HepG2 (cell line): ENCODE measurements around the gene ZNF213. TPM values are rescaled to one million over a fixed set of nuclear protein-coding genes. Genes with fewer than 3 reads are reported as not detected.

Experiments used
- ATM ChIP-seq: fragments of 450-650 bp; IDR thresholded peaks from 2 replicates; pipeline ENCODE4 v1.7.1; 2017; ENCODE audit warnings: mild to moderate bottlenecking, borderline replicate concordance
- E2F5 ChIP-seq: sonication (generic); formaldehyde crosslinking; conservative IDR thresholded peaks from 2 replicates; pipeline ENCODE4 v1.4.0; 2020; ENCODE audit warnings: missing genetic modification reagents
- ELF1 ChIP-seq: sonication (generic); formaldehyde crosslinking; IDR thresholded peaks from 2 replicates; pipeline ENCODE4 v1.4.0; 2020; ENCODE audit warnings: missing genetic modification reagents
- FOXO4 ChIP-seq: sonication (generic); formaldehyde crosslinking; conservative IDR thresholded peaks from 2 replicates; pipeline ENCODE4 v1.8.1; 2023; ENCODE audit warnings: missing genetic modification reagents
- HNF1A ChIP-seq, 2 experiments: sonication (generic) in 1 of 2; formaldehyde crosslinking in 1 of 2; IDR thresholded peaks; 2 replicates each; pipeline versions ENCODE4 v1.4.0 to v1.6.1; 2016 to 2020; ENCODE audit warnings: borderline replicate concordance in 1 of 2, low read depth in 1 of 2, mild to moderate bottlenecking in 1 of 2, missing genetic modification reagents in 1 of 2
- HOXA9 ChIP-seq: sonication (generic); formaldehyde crosslinking; IDR thresholded peaks from 2 replicates; pipeline ENCODE4 v1.8.1; 2022; ENCODE audit warnings: missing genetic modification reagents, mild to moderate bottlenecking, moderate library complexity, borderline replicate concordance
- NCOA2 ChIP-seq: sonication (generic); formaldehyde crosslinking; IDR thresholded peaks from 2 replicates; pipeline ENCODE4 v1.8.0; 2022; ENCODE audit warnings: inconsistent platforms
- NFYC ChIP-seq: IDR thresholded peaks from 2 replicates; pipeline ENCODE4 v1.6.1; 2016; ENCODE audit warnings: missing genetic modification reagents, missing compliant biosample characterization
- PHF20 ChIP-seq: sonication (generic); formaldehyde crosslinking; IDR thresholded peaks from 2 replicates; pipeline ENCODE4 v1.5.0; 2020; ENCODE audit warnings: mild to moderate bottlenecking, missing genetic modification reagents
- TBL1XR1 ChIP-seq: fragments of 150-350 bp; IDR thresholded peaks from 2 replicates; pipeline ENCODE4 v1.6.1; 2014; ENCODE audit warnings: borderline replicate concordance, low read length; ENCODE audit not compliant: partially characterized antibody
- TERF1 ChIP-seq: sonication (generic); formaldehyde crosslinking; IDR thresholded peaks from 2 replicates; pipeline ENCODE4 v1.8.0; 2022; ENCODE audit warnings: mild to moderate bottlenecking, missing genetic modification reagents, moderate library complexity
- UBTF ChIP-seq: sonication (generic); formaldehyde crosslinking; IDR thresholded peaks from 2 replicates; pipeline ENCODE4 v1.4.0; 2020; ENCODE audit warnings: mild to moderate bottlenecking, missing genetic modification reagents
- ZFP37 ChIP-seq: sonication (generic); formaldehyde crosslinking; IDR thresholded peaks from 2 replicates; pipeline ENCODE4 v1.4.0; 2020; ENCODE audit warnings: missing genetic modification reagents, borderline replicate concordance
- ZNF224 ChIP-seq: sonication (generic); formaldehyde crosslinking; IDR thresholded peaks from 2 replicates; pipeline ENCODE4 v1.5.0; 2020; ENCODE audit warnings: mild to moderate bottlenecking, missing genetic modification reagents
- ZNF253 ChIP-seq: sonication (generic); formaldehyde crosslinking; IDR thresholded peaks from 2 replicates; pipeline ENCODE4 v1.8.0; 2022; ENCODE audit warnings: mild to moderate bottlenecking, missing genetic modification reagents, borderline replicate concordance
- ZNF33A ChIP-seq: sonication (generic); formaldehyde crosslinking; IDR thresholded peaks from 2 replicates; pipeline ENCODE4 v1.5.1; 2020; ENCODE audit warnings: missing genetic modification reagents, mild to moderate bottlenecking, moderate library complexity, borderline replicate concordance
- ZNF451 ChIP-seq: sonication (generic); formaldehyde crosslinking; IDR thresholded peaks from 2 replicates; pipeline ENCODE4 v1.5.0; 2020; ENCODE audit warnings: mild to moderate bottlenecking, missing genetic modification reagents
- ZNF562 ChIP-seq: sonication (generic); formaldehyde crosslinking; IDR thresholded peaks from 2 replicates; pipeline ENCODE4 v1.8.0; 2022; ENCODE audit warnings: missing genetic modification reagents, borderline replicate concordance
- polyA plus RNA-seq, 8 experiments: library from polyadenylated mRNA; depleted of rRNA in 3 of 8; stranded (reverse) in 7 of 8; unstranded in 1 of 8; fragments of >200 nt; fragmentation: Illumina TruSeq in 4 of 8; extraction: Trizol in 4 of 8; gene quantifications; 2 replicates each; pipeline versions ENCODE4 v1.2.1 to v1.2.3, GENCODE V29; 2011 to 2016; ENCODE audit warnings: low read depth in 4 of 8, missing spikeins in 1 of 8, mixed read lengths in 1 of 8; ENCODE audit not compliant: insufficient read depth in 1 of 8
- total RNA-seq, 5 experiments: library from RNA; depleted of rRNA; stranded (reverse); fragments of >200 nt; fragmentation: Illumina TruSeq; extraction: Trizol; gene quantifications; 2 replicates each; pipeline ENCODE4 v1.2.3, GENCODE V29; 2016; ENCODE audit warnings: low read depth in 1 of 5

ZNF213 gene
- total and polyA plus RNA-seq, 2 of the 13 experiments (the other 11 are each of a cell fraction or from before 2014, with no cell fraction given), result 0.59 to 0.97 TPM

DNA sequence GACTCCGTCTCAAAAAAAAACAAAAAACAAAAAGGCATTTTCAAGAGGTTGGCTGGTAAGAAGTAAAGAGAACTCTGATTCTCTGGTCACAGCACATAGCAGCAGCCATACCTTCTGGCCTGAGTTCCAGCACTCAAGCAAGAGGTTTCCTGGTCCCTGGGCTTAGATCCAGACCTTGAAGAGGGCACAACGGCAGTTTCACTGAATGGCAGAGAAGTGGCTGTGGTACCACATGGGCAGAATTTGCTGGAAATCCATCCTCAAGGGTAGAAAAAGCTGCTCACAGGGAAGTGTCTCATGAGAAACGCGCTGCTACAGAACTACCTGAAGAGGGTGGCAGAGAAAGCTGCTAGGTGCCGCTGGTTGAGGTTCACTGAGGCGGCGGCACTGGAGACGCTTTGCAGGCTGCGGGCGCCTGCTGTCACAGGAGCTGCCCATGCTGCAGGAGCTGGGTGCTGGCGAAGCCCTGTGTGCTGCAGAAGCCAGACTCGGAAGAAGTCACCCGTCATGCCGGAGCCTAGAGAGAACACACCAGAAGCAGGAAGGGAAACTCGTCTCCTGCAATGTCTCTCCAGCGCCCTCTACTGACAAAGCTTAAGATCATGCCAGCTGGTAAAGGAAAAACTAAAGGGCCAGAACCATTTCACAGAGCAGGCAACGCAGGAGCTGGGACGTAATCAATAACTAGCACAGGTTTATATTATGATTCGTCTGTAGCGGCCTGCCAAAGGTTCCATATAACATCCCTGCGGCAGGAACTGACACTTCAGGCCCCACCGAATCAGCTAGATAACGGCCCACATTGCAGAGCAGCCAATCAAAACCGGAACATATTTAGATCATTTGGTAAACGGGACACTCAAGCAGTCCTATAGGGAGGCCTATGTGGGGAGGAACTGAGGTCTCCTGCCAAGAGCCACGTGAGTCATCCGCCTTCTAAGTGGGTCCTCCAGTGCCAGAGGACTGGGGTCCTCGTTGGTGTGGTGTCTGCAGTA lies 5.4 kb upstream of the ZNF213 start (continued):
- TF ChIP-seq HOXA9 (CRISPR knock-in tag), result no peak
- no peak for TF ChIP-seq ZNF562 (CRISPR knock-in tag)
- no peak for TF ChIP-seq UBTF
- no peak for TF ChIP-seq TERF1 (CRISPR knock-in tag)
- no peak for TF ChIP-seq NFYC (CRISPR knock-in tag)
- TF ChIP-seq PHF20 (CRISPR knock-in tag), result no peak
- no peak for TF ChIP-seq TBL1XR1
- TF ChIP-seq ZNF253, result no peak
- TF ChIP-seq FOXO4, result no peak
- no peak for TF ChIP-seq ZNF33A (CRISPR knock-in tag)
- TF ChIP-seq ATM, result no peak
- TF ChIP-seq ELF1 (CRISPR knock-in tag), result peak; percentile 60
- no peak for TF ChIP-seq ZNF451 (CRISPR knock-in tag)
- TF ChIP-seq NCOA2 (CRISPR knock-in tag), result no peak
- TF ChIP-seq HNF1A (IDR thresholded peaks at IDR 0.05; ENCODE audit: low read depth), result no peak
- TF ChIP-seq HNF1A (CRISPR knock-in tag; IDR thresholded peaks at IDR 0.05; ENCODE audit: borderline replicate concordance), result peak; percentile 33; the same call in 1 of the 2 replicates
- no peak for TF ChIP-seq ZNF224
- no peak for TF ChIP-seq E2F5
- no peak for TF ChIP-seq ZFP37
